Astrocyte (in vitro differentiated cells and primary cell): ENCODE measurements around the gene BARX1. TPM values are rescaled to one million over a fixed set of nuclear protein-coding genes. Genes with fewer than 3 reads are reported as not detected.

Experiments
- DNase-seq: peaks from one replicate; pipeline ENCODE4 v3.0.0-alpha.2; 2010; ENCODE audit warnings: low read depth
- FAIRE-seq: peaks from 2 replicates; lab custom pipeline; 2011; peaks lifted over from hg19 to GRCh38; lab: Jason Lieb, UNC
- H2AFZ ChIP-seq: 2 replicates; pipeline ENCODE4 v1.6.0; 2012; ENCODE audit warnings: low read depth, low read length, inconsistent platforms
- H3K27ac ChIP-seq: 2 replicates; pipeline ENCODE4 v1.5.1; 2011; ENCODE audit warnings: low read depth, low read length, inconsistent platforms
- H3K27me3 ChIP-seq: 2 replicates; pipeline ENCODE4 v1.6.0; 2011; ENCODE audit warnings: low read length, inconsistent platforms; ENCODE audit not compliant: insufficient read depth
- H3K36me3 ChIP-seq: 2 replicates; pipeline ENCODE4 v1.5.1; 2011; ENCODE audit warnings: low read length, inconsistent platforms; ENCODE audit not compliant: insufficient read depth
- H3K4me1 ChIP-seq: 2 replicates; pipeline ENCODE4 v1.5.1; 2011; ENCODE audit warnings: low read length, inconsistent platforms; ENCODE audit not compliant: insufficient read depth
- H3K4me2 ChIP-seq: 2 replicates; pipeline ENCODE4 v1.6.0; 2012; ENCODE audit warnings: low read length, inconsistent platforms
- H3K4me3 ChIP-seq: 2 replicates; pipeline ENCODE4 v1.5.1; 2011; ENCODE audit warnings: low read depth, mild to moderate bottlenecking, low read length, inconsistent platforms; ENCODE audit not compliant: insufficient read depth
- H3K79me2 ChIP-seq: 2 replicates; pipeline ENCODE4 v1.6.0; 2012; ENCODE audit warnings: mild to moderate bottlenecking, low read length, inconsistent platforms; ENCODE audit not compliant: insufficient read depth
- H3K9ac ChIP-seq: 2 replicates; pipeline ENCODE4 v1.6.0; 2012; ENCODE audit warnings: mild to moderate bottlenecking, low read length, inconsistent platforms
- H3K9me3 ChIP-seq: 2 replicates; pipeline ENCODE4 v1.5.1; 2012; ENCODE audit warnings: low read depth, mild to moderate bottlenecking, low read length, inconsistent platforms; ENCODE audit not compliant: insufficient read depth
- H4K20me1 ChIP-seq: 2 replicates; pipeline ENCODE4 v1.6.0; 2012; ENCODE audit warnings: low read length, inconsistent platforms; ENCODE audit not compliant: insufficient read depth
- H3K27ac Mint-ChIP-seq: one replicate; pipeline ENCODE4 v1.8.0; 2021; ENCODE audit warnings: mild to moderate bottlenecking, mixed read lengths; ENCODE audit not compliant: unreplicated experiment
- H3K27me3 Mint-ChIP-seq: one replicate; pipeline ENCODE4 v1.8.0; 2021; ENCODE audit warnings: low read depth, mixed read lengths; ENCODE audit not compliant: unreplicated experiment
- H3K36me3 Mint-ChIP-seq: one replicate; pipeline ENCODE4 v1.8.0; 2021; ENCODE audit warnings: low read depth, mixed read lengths; ENCODE audit not compliant: unreplicated experiment
- H3K4me1 Mint-ChIP-seq: one replicate; pipeline ENCODE4 v1.8.0; 2021; ENCODE audit warnings: low read depth, mixed read lengths; ENCODE audit not compliant: unreplicated experiment
- H3K4me3 Mint-ChIP-seq: one replicate; pipeline ENCODE4 v1.8.0; 2021; ENCODE audit warnings: mild to moderate bottlenecking, moderate library complexity, mixed read lengths; ENCODE audit not compliant: unreplicated experiment
- H3K9me3 Mint-ChIP-seq: one replicate; pipeline ENCODE4 v1.8.0; 2021; ENCODE audit warnings: mild to moderate bottlenecking, mixed read lengths; ENCODE audit not compliant: unreplicated experiment
- EZH2 ChIP-seq: IDR thresholded peaks from 2 replicates; pipeline ENCODE4 v1.6.1; 2012; ENCODE audit warnings: mild to moderate bottlenecking, low read length, inconsistent platforms; ENCODE audit not compliant: insufficient read depth
- total RNA-seq: library from RNA; stranded (reverse); gene quantifications from 2 replicates; pipeline ENCODE4 v1.2.1, GENCODE V29; 2021
- TF ChIP-seq, protein P1 (sequence below): IDR thresholded peaks from 2 replicates; pipeline ENCODE4 v1.5.1; 2011; ENCODE audit warnings: low read depth, mild to moderate bottlenecking, inconsistent platforms, low read length, moderate library complexity; ENCODE audit not compliant: insufficient read depth

The BARX1 gene
- total RNA-seq, 1 donor from 2014 or later = 0.73 TPM

DNA sequence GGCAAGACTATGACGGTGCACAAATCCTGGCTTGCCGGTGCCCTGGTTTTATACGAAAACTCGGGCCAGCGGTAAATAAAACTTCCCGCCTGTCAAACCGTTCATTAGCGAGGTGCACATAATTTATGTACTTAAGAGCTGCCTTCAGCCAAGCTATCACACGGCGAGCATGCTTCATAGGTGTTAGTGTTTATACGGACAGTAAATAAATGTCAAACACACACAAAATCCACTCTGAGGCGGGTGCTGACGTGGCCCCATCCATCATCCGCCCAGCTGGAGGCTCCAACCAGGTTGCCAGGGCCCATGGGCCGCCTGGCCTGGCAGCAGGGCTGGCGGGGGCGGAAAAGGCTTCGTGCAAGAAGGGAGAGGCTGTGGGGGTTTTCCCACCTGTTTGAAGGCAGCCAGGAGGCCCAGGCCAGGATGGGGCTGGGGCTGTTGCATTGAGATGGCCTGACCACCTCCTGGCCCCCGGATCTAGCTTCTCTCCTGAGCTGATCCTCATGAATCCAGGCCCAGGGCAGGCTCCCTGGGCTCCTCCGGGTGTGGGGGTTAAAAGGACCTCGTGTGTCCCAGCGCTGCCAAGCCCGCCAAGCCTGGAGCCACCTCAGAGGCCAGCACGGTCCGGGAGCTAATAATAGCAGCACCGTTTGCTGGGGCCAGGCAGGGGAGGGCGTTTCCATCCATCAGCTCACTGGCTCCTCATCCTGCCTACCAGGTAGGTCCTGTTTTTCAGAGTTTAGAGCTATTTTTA is 43.2 kb downstream of the BARX1 start:
- Histone ChIP-seq H3K27ac (no peak overlapping the region), H3K4me1 (no peaks in the 10 kb centered on the region), H3K36me3 (no peaks in the 10 kb centered on the region), H3K9ac (no peak overlapping the region), H2AFZ (no peak overlapping the region), H3K4me3 (no peak overlapping the region), H3K9me3 (no peaks in the 10 kb centered on the region), H3K27me3 (no peaks in the 10 kb centered on the region), H3K79me2 (no peaks in the 10 kb centered on the region), H4K20me1 (no peaks in the 10 kb centered on the region), H3K4me2 (no peak overlapping the region)
- no peaks in the 10 kb centered on the region for H3K9me3 Mint-ChIP-seq
- FAIRE-seq (no peak), DNase-seq (no peak)
- H3K4me3 Mint-ChIP-seq = no peak overlapping the region
- H3K27ac Mint-ChIP-seq = no peak overlapping the region
- peaks cover 50% of the 10 kb centered on the region for H3K27me3 Mint-ChIP-seq
- no peaks in the 10 kb centered on the region for H3K4me1 Mint-ChIP-seq
- TF ChIP-seq, protein P1, sequence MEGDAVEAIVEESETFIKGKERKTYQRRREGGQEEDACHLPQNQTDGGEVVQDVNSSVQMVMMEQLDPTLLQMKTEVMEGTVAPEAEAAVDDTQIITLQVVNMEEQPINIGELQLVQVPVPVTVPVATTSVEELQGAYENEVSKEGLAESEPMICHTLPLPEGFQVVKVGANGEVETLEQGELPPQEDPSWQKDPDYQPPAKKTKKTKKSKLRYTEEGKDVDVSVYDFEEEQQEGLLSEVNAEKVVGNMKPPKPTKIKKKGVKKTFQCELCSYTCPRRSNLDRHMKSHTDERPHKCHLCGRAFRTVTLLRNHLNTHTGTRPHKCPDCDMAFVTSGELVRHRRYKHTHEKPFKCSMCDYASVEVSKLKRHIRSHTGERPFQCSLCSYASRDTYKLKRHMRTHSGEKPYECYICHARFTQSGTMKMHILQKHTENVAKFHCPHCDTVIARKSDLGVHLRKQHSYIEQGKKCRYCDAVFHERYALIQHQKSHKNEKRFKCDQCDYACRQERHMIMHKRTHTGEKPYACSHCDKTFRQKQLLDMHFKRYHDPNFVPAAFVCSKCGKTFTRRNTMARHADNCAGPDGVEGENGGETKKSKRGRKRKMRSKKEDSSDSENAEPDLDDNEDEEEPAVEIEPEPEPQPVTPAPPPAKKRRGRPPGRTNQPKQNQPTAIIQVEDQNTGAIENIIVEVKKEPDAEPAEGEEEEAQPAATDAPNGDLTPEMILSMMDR = no peak
- TF ChIP-seq EZH2 = no peak
- no peaks in the 10 kb centered on the region for H3K36me3 Mint-ChIP-seq

DNA sequence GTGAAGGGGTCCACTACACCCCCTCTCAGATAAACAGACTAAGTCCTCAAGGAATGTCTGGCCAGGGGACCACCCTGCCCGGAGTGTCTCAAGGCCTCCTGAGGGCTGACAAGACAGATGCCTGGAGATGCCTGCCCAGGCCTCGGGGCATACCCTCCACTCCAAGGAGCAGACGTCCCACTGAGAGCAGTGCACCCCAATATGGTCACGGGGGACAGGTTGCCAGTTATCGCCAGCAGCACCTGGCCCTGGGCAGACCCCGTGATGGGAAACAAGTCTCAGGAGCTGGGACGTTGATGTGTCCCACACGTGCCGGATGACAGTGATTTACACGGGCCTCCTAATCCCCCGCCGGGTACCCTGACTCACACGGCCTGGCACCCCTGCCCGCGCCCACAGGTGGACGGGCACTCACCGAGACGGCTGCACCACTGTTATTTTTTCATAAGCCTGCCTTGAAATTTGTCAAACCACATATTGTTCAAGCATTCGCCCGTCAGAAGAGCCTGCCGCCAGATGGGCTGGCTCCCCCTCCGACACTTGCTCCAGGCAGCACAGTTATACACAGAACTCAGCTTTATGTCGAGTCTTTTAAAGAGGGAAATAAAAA is 43.9 kb downstream of the BARX1 start:
- Histone ChIP-seq H3K36me3 (no peaks in the 10 kb centered on the region), H2AFZ (no peak overlapping the region), H3K4me2 (no peak overlapping the region), H4K20me1 (no peaks in the 10 kb centered on the region), H3K79me2 (no peaks in the 10 kb centered on the region), H3K27me3 (no peaks in the 10 kb centered on the region), H3K4me1 (no peaks in the 10 kb centered on the region), H3K9ac (no peak overlapping the region), H3K4me3 (no peak overlapping the region), H3K9me3 (no peaks in the 10 kb centered on the region), H3K27ac (no peak overlapping the region)
- Mint-ChIP-seq H3K36me3 (no peaks in the 10 kb centered on the region), H3K4me1 (no peaks in the 10 kb centered on the region), H3K9me3 (no peaks in the 10 kb centered on the region), H3K4me3 (no peak overlapping the region), H3K27me3 (peaks cover 50% of the 10 kb centered on the region), H3K27ac (no peak overlapping the region)
- TF ChIP-seq, protein P1 = no peak
- TF ChIP-seq EZH2 = no peak
- no peak for DNase-seq
- FAIRE-seq = no peak

DNA sequence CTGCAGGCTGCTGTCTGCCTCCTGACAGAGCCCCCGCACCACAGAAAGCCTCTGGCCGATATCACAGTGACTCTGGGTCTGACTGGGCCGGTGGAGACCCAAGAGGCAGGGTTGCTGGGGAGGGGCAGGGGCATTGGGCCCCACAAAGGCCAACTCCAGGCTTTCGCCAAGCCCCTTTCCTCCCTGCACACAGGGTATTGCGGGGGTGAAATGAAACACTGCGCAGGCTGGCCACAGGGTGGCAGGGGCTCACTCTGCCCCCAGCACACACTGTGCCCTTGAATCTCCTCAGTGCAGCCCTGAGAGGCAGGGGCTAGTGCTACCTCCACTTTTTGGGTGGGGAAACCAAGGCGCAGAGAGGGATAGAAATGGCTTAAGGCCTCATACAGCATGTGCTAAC is 44.6 kb downstream of the BARX1 start:
- no peaks in the 10 kb centered on the region for H3K36me3 Mint-ChIP-seq
- Histone ChIP-seq H3K27me3 (no peaks in the 10 kb centered on the region), H3K4me1 (no peaks in the 10 kb centered on the region), H2AFZ (no peak overlapping the region), H3K4me3 (no peak overlapping the region), H3K79me2 (no peaks in the 10 kb centered on the region), H4K20me1 (no peaks in the 10 kb centered on the region), H3K36me3 (no peaks in the 10 kb centered on the region), H3K27ac (no peak overlapping the region), H3K4me2 (no peak overlapping the region), H3K9me3 (no peaks in the 10 kb centered on the region), H3K9ac (no peak overlapping the region)
- H3K9me3 Mint-ChIP-seq = no peaks in the 10 kb centered on the region
- DNase-seq (no peak), FAIRE-seq (no peak)
- H3K27me3 Mint-ChIP-seq = peaks cover 51% of the 10 kb centered on the region
- no peak overlapping the region for H3K4me3 Mint-ChIP-seq
- no peak overlapping the region for H3K27ac Mint-ChIP-seq
- no peaks in the 10 kb centered on the region for H3K4me1 Mint-ChIP-seq
- no peak for TF ChIP-seq EZH2
- TF ChIP-seq, protein P1 = no peak
